Fibroblast of pulmonary artery (primary cell): ENCODE data around the gene HEATR5A.
A peak's percentile ranks its signal among the peaks of the same experiment; 100 is the strongest.
"Not testable (repeated sequence)": the region's sequence is repeated elsewhere in the genome, so short reads cannot be mapped to it uniquely, and the experiment has no call there.

ENCODE experiments used
- DNase-seq: peaks from one replicate; pipeline ENCODE4 v3.0.0-alpha.2; 2010; ENCODE audit warnings: low read depth
- H3K4me3 ChIP-seq: replicated peaks from 2 replicates; pipeline ENCODE4 v1.5.1; 2011; ENCODE audit warnings: low read depth, mild to moderate bottlenecking, control low read depth, low read length, moderate library complexity
- CTCF ChIP-seq: IDR thresholded peaks from 2 replicates; pipeline ENCODE4 v1.5.1; 2011; ENCODE audit warnings: mild to moderate bottlenecking, control low read depth, low read length, inconsistent platforms; ENCODE audit errors: missing control alignments

The HEATR5A gene

GRCh38 chr14:31263485-31264133 lies 156.7 kb downstream of the HEATR5A start:
- DNase-seq: peak; percentile 99
- H3K4me3 ChIP-seq: no peak overlapping the region
- TF ChIP-seq CTCF: no peak

- TF ChIP-seq CTCF: no peak
- no peak overlapping the region for H3K4me3 ChIP-seq
- peak; percentile 87 for DNase-seq
Measured at GRCh38 chr14:31261859-31262731, 158.3 kb downstream of the HEATR5A start.

- no peak overlapping the region for H3K4me3 ChIP-seq
- DNase-seq: no peak
- TF ChIP-seq CTCF: no peak
Measured at GRCh38 chr14:31261523-31261858, 158.9 kb downstream of the HEATR5A start.

- not testable (repeated sequence) for DNase-seq, H3K4me3 ChIP-seq
Measured at GRCh38 chr14:31259040-31259435, 161.3 kb downstream of the HEATR5A start.

GRCh38 chr14:31258427-31259039 lies 161.8 kb downstream of the HEATR5A start:
- no peak for DNase-seq
- TF ChIP-seq CTCF: no peak

GRCh38 chr14:31257554-31258426 lies 162.6 kb downstream of the HEATR5A start:
- not testable (repeated sequence) for DNase-seq, H3K4me3 ChIP-seq

More at GRCh38 chr14:31258427-31259039, 161.8 kb downstream of the HEATR5A start:
- no peak overlapping the region for H3K4me3 ChIP-seq

- no peak for DNase-seq
- TF ChIP-seq CTCF: no peak
- H3K4me3 ChIP-seq: no peak overlapping the region
Measured at GRCh38 chr14:31257244-31257553, 163.2 kb downstream of the HEATR5A start.
